K562 (cell line): ENCODE results near the gene SLC26A2. TPM values are rescaled to one million over a fixed set of nuclear protein-coding genes. Genes with fewer than 3 reads are reported as not detected.

Experiments used
- CHD1 ChIP-seq: fragments of 200-600 bp; sonication (generic); IDR thresholded peaks from one replicate; pipeline ENCODE4 v1.6.1; 2012; ENCODE audit warnings: mild to moderate bottlenecking, moderate library complexity, low read length, inconsistent platforms
- PML ChIP-seq: IDR thresholded peaks from 2 replicates; pipeline ENCODE4 v1.6.1; 2012; ENCODE audit warnings: low read length, inconsistent platforms
- POLR2AphosphoS2 ChIP-seq: IDR thresholded peaks from 2 replicates; pipeline ENCODE4 v1.6.1; 2012; ENCODE audit warnings: low read length, improper control_type of control experiment
- RBM25 ChIP-seq: fragments of 200-400 bp; formaldehyde crosslinking; IDR thresholded peaks from 2 replicates; pipeline ENCODE4 v1.6.1; 2018; ENCODE audit warnings: low read length, low read depth, moderate library complexity; ENCODE audit not compliant: severe bottlenecking
- SMAD1 ChIP-seq: fragments of 150-350 bp; IDR thresholded peaks from 2 replicates; pipeline ENCODE4 v1.6.1; 2014; ENCODE audit warnings: low read length, low read depth; ENCODE audit not compliant: partially characterized antibody
- SUPT5H ChIP-seq: fragments of 450-650 bp; IDR thresholded peaks from 2 replicates; pipeline ENCODE4 v1.6.1; 2016
- UBTF ChIP-seq, 2 experiments: IDR thresholded peaks; 2 replicates each; pipeline ENCODE4 v1.6.1; 2012; ENCODE audit warnings: improper control_type of control experiment in 2 of 2, low read depth in 2 of 2, low read length in 2 of 2, borderline replicate concordance in 1 of 2
- USF2 ChIP-seq: sonication (generic); formaldehyde crosslinking; IDR thresholded peaks from 2 replicates; pipeline ENCODE4 v1.5.0; 2020; ENCODE audit warnings: missing genetic modification reagents
- ZBTB40 ChIP-seq, 2 experiments: fragments of 450-650 bp in 1 of 2; sonication (generic) in 1 of 2; formaldehyde crosslinking in 1 of 2; IDR thresholded peaks; 2 replicates each; pipeline versions ENCODE4 v1.7.1 to v1.9.0; 2016 to 2022; ENCODE audit warnings: inconsistent platforms in 1 of 2, mild to moderate bottlenecking in 1 of 2, missing genetic modification reagents in 1 of 2
- ZFX ChIP-seq: sonication (generic); formaldehyde crosslinking; IDR thresholded peaks from 2 replicates; pipeline ENCODE4 v1.8.0; 2022; ENCODE audit warnings: mild to moderate bottlenecking, missing genetic modification reagents, moderate library complexity
- polyA plus RNA-seq, 8 experiments: library from polyadenylated mRNA; depleted of rRNA in 4 of 8; stranded (reverse) in 5 of 8; unstranded in 3 of 8; fragments of >200 nt; fragmentation: Nextera tagmentation in 2 of 8; fragmentation: Illumina TruSeq in 1 of 8; extraction: Ambion mirVana in 2 of 8; extraction: Trizol in 1 of 8; gene quantifications; 2 replicates each; pipeline versions ENCODE4 v1.2.1 to v1.2.3, GENCODE V29; 2011 to 2014; ENCODE audit warnings: inconsistent platforms in 1 of 8, missing spikeins in 1 of 8
- total RNA-seq, 7 experiments: library from RNA; depleted of rRNA in 6 of 7; stranded (reverse); fragments of >200 nt in 6 of 7; fragmentation: Illumina TruSeq in 2 of 7; extraction: Trizol in 2 of 7; gene quantifications; 2 replicates each; pipeline versions ENCODE4 v1.2.1 to v1.2.3, GENCODE V29; 2011 to 2021; ENCODE audit warnings: low replicate concordance in 1 of 7
- TF ChIP-seq, protein P1 (sequence below): sonication (generic); formaldehyde crosslinking; IDR thresholded peaks from 2 replicates; pipeline ENCODE4 v1.8.0; 2022; ENCODE audit warnings: missing genetic modification reagents, mild to moderate bottlenecking, moderate library complexity, borderline replicate concordance
- TF ChIP-seq, protein P2 (sequence below): sonication (generic); formaldehyde crosslinking; IDR thresholded peaks from 2 replicates; pipeline ENCODE4 v1.9.0; 2022; ENCODE audit warnings: mild to moderate bottlenecking, missing genetic modification reagents

SLC26A2 gene
- total and polyA plus RNA-seq, 9 of the 15 experiments (the other 6 are each of a cell fraction or from before 2014, with no cell fraction given) = 1.1 to 6.3 (median 3.6) TPM

GRCh38 chr5:149960272-149961185, at the start of gene SLC26A2 (continued):
- TF ChIP-seq ZBTB40 (IDR thresholded peaks at IDR 0.05) (0 out of 2 replicates have a peak, but pooled peaks have one; percentile 5), ZBTB40 (CRISPR knock-in tag; IDR thresholded peaks at IDR 0.05) (no peak), ZFX (CRISPR knock-in tag) (peak; percentile 69), RBM25 (peak; percentile 97), UBTF (IDR thresholded peaks at IDR 0.05; ENCODE audit: borderline replicate concordance in 1 of 2, low read depth in 2 of 2, low read length in 2 of 2) (peak in 1 of 2 experiments; percentile 85; a peak in 1 of 4 replicates), SUPT5H (peak; percentile 89), CHD1 (peak; percentile 14), SMAD1 (peak; percentile 74), POLR2AphosphoS2 (peak; percentile 56; the same call in 1 of the 2 replicates), USF2 (CRISPR knock-in tag) (peak; percentile 99), PML (peak; percentile 66)
- TF ChIP-seq, protein P1, sequence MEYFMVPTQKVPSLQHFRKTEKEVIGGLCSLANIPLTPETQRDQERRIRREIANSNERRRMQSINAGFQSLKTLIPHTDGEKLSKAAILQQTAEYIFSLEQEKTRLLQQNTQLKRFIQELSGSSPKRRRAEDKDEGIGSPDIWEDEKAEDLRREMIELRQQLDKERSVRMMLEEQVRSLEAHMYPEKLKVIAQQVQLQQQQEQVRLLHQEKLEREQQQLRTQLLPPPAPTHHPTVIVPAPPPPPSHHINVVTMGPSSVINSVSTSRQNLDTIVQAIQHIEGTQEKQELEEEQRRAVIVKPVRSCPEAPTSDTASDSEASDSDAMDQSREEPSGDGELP = peak; percentile 79
- TF ChIP-seq, protein P2, sequence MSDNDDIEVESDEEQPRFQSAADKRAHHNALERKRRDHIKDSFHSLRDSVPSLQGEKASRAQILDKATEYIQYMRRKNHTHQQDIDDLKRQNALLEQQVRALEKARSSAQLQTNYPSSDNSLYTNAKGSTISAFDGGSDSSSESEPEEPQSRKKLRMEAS (CRISPR knock-in tag) = peak; percentile 91
